NB4 (cell line): ENCODE results near the gene DOK1.

ENCODE experiments used
- CTCF ChIP-seq: IDR thresholded peaks from one replicate; pipeline ENCODE4 v1.5.1; 2012; ENCODE audit warnings: low read depth, low read length
- MAX ChIP-seq: IDR thresholded peaks from 2 replicates; pipeline ENCODE4 v1.6.1; 2011; ENCODE audit warnings: low read depth, low read length
- POLR2A ChIP-seq: IDR thresholded peaks from 2 replicates; pipeline ENCODE4 v1.6.1; 2011; ENCODE audit warnings: mild to moderate bottlenecking; ENCODE audit not compliant: insufficient read length; ENCODE audit errors: extremely low read depth

DNA sequence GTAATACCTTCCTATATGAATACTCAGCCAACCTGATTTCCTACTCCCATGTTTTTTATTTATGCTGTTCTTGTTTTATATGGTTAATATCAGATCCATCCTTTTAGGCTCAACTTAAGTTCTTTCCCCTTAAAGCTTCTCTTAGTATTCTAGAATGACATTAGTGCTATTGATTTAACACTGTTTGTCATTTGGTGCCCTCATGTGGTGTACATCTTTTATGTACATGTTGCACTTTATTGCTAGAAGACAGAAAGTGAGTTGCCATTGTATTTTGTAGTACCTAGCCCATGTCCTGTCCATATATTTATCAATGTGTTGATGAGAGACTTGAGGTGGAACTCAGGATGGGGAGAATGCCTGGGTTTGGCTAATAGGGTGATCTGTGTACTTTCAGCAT lies 22.3 kb upstream of the DOK1 start:
- TF ChIP-seq CTCF: peak; percentile 11
- no peak for TF ChIP-seq POLR2A
- TF ChIP-seq MAX: no peak
